Karpas-422 (cell line): ENCODE results near the gene PCDHGA3. TPM values are rescaled to one million over a fixed set of nuclear protein-coding genes. Genes with fewer than 3 reads are reported as not detected.
A peak's percentile ranks its signal among the peaks of the same experiment; 100 is the strongest.
"Not testable (repeated sequence)": the region's sequence is repeated elsewhere in the genome, so short reads cannot be mapped to it uniquely, and the experiment has no call there.

Source experiments
- DNase-seq: peaks from one replicate; pipeline ENCODE4 v3.0.0-alpha.2; 2015
- H2AFZ ChIP-seq: fragments of 200-600 bp; sonication (generic); 2 replicates; pipeline ENCODE4 v1.6.1; 2014; ENCODE audit warnings: antibody characterized with exemption, low read length, mixed read lengths
- H3K27ac ChIP-seq: fragments of 200-600 bp; sonication (generic); 2 replicates; pipeline ENCODE4 v1.5.1; 2014; ENCODE audit warnings: mild to moderate bottlenecking, low read length, moderate library complexity
- H3K27me3 ChIP-seq: fragments of 200-600 bp; sonication (generic); 2 replicates; pipeline ENCODE4 v1.6.1; 2014; ENCODE audit warnings: low read length, mixed read lengths
- H3K36me3 ChIP-seq: fragments of 200-600 bp; sonication (generic); 2 replicates; pipeline ENCODE4 v1.6.1; 2014; ENCODE audit warnings: low read length, mixed read lengths; ENCODE audit not compliant: insufficient read depth
- H3K4me1 ChIP-seq: fragments of 200-600 bp; sonication (generic); 2 replicates; pipeline ENCODE4 v1.6.1; 2014; ENCODE audit warnings: mild to moderate bottlenecking, low read length, mixed read lengths
- H3K4me2 ChIP-seq: fragments of 200-600 bp; sonication (generic); 2 replicates; pipeline ENCODE4 v1.6.1; 2014; ENCODE audit warnings: low read length, low read depth, mild to moderate bottlenecking; ENCODE audit not compliant: poor library complexity, severe bottlenecking
- H3K4me3 ChIP-seq: fragments of 200-600 bp; sonication (generic); 2 replicates; pipeline ENCODE4 v1.5.1; 2014; ENCODE audit warnings: mild to moderate bottlenecking, antibody characterized with exemption, low read length, mixed read lengths
- H3K79me2 ChIP-seq: fragments of 200-600 bp; sonication (generic); 2 replicates; pipeline ENCODE4 v1.6.1; 2014; ENCODE audit warnings: mild to moderate bottlenecking, low read length, mixed read lengths
- H3K9ac ChIP-seq: fragments of 200-600 bp; sonication (generic); 2 replicates; pipeline ENCODE4 v1.6.0; 2014; ENCODE audit warnings: low read length
- H3K9me2 ChIP-seq: fragments of 200-600 bp; sonication (generic), shearing (Covaris generic); replicated peaks from 2 replicates; pipeline ENCODE4 v1.6.0; 2014; ENCODE audit warnings: mild to moderate bottlenecking, low read length, moderate library complexity; ENCODE audit not compliant: insufficient read depth
- H3K9me3 ChIP-seq: fragments of 300-700, 200-600 bp; sonication (generic); 2 replicates; pipeline ENCODE4 v1.6.1; 2014; ENCODE audit warnings: low read length, mixed read lengths
- H4K20me1 ChIP-seq: fragments of 200-600 bp; sonication (generic); 2 replicates; pipeline ENCODE4 v1.6.1; 2014; ENCODE audit warnings: mild to moderate bottlenecking, antibody characterized with exemption, low read length, low read depth; ENCODE audit not compliant: insufficient read depth
- total RNA-seq: library from RNA; depleted of rRNA; stranded (reverse); fragments of >200 nt; shearing (Covaris generic); gene quantifications from 2 replicates; pipeline ENCODE4 v1.2.3, GENCODE V29; 2014; ENCODE audit warnings: low replicate concordance

The PCDHGA3 gene
- total RNA-seq, 1 experiment from 2014 or later, result not detected

- no peaks in the 10 kb centered on the region for H3K27me3 ChIP-seq
- no peak within 1 kb of the TSS for H3K27ac ChIP-seq
- peaks cover 37% of the 10 kb centered on the region for H3K79me2 ChIP-seq
- no peaks in the 10 kb centered on the region for H4K20me1 ChIP-seq
- no peak within 1 kb of the TSS for H3K9ac ChIP-seq
- H3K4me2 ChIP-seq, result no peak within 1 kb of the TSS
- H3K4me3 ChIP-seq, result peak within 1 kb of the TSS; percentile 18; the same call in 1 of the 2 replicates
- no peaks in the 10 kb centered on the region for H3K4me1 ChIP-seq
- H3K9me2 ChIP-seq, result no peaks in the 10 kb centered on the region
- peaks cover 63% of the 10 kb centered on the region for H3K36me3 ChIP-seq
- peaks cover 39% of the 10 kb centered on the region for H3K9me3 ChIP-seq
- no peak for DNase-seq
- no peak within 1 kb of the TSS for H2AFZ ChIP-seq
These were observed 39.1 kb downstream of the PCDHGA3 start, which contains the start of gene PCDHGA7 for GRCh38 chr5:141382469-141383294. PCDHGA7 (plus strand) TSS chr5:141382742; CDS start chr5:141382900, 158 bp downstream.

GRCh38 chr5:141383345-141383744 lies 39.7 kb downstream of the PCDHGA3 start:
- H3K27me3 ChIP-seq, result no peaks in the 10 kb centered on the region
- H2AFZ ChIP-seq, result no peak overlapping the region
- DNase-seq, result no peak
- peaks cover 62% of the 10 kb centered on the region for H3K36me3 ChIP-seq
- H3K9me3 ChIP-seq, result peaks cover 40% of the 10 kb centered on the region
- no peak overlapping the region for H3K4me2 ChIP-seq
- H3K9me2 ChIP-seq, result no peaks in the 10 kb centered on the region
- no peaks in the 10 kb centered on the region for H3K4me1 ChIP-seq
- H3K27ac ChIP-seq, result no peak overlapping the region
- H3K9ac ChIP-seq, result no peak overlapping the region
- no peaks in the 10 kb centered on the region for H4K20me1 ChIP-seq
- peak overlapping the region; percentile 18; the same call in 1 of the 2 replicates for H3K4me3 ChIP-seq
- peaks cover 33% of the 10 kb centered on the region for H3K79me2 ChIP-seq

GRCh38 chr5:141384471-141385267 lies 41.0 kb downstream of the PCDHGA3 start:
- peaks cover 38% of the 10 kb centered on the region for H3K9me3 ChIP-seq
- no peaks in the 10 kb centered on the region for H3K27me3 ChIP-seq

GRCh38 chr5:141387557-141388311 lies 44.1 kb downstream of the PCDHGA3 start, which contains the start of gene PCDHGB4:
PCDHGB4 (plus strand) TSS chr5:141387698; CDS start chr5:141387885, 187 bp downstream.
- not testable (repeated sequence) for DNase-seq

More at GRCh38 chr5:141384471-141385267, 41.0 kb downstream of the PCDHGA3 start:
- no peak overlapping the region for H3K4me3 ChIP-seq
- peaks cover 21% of the 10 kb centered on the region; the same call in 1 of the 2 replicates for H3K79me2 ChIP-seq
- H3K4me2 ChIP-seq, result no peak overlapping the region
- no peak overlapping the region for H3K9ac ChIP-seq
- H3K27ac ChIP-seq, result no peak overlapping the region
- peaks cover 50% of the 10 kb centered on the region for H3K36me3 ChIP-seq
- H2AFZ ChIP-seq, result no peak overlapping the region
- DNase-seq, result no peak
- H3K4me1 ChIP-seq, result no peaks in the 10 kb centered on the region
- no peaks in the 10 kb centered on the region for H4K20me1 ChIP-seq
- H3K9me2 ChIP-seq, result no peaks in the 10 kb centered on the region

GRCh38 chr5:141388661-141389060 lies 45.0 kb downstream of the PCDHGA3 start:
- no peak overlapping the region for H2AFZ ChIP-seq
- H3K4me3 ChIP-seq, result no peak overlapping the region
- no peak overlapping the region for H3K27ac ChIP-seq
- no peaks in the 10 kb centered on the region for H3K9me2 ChIP-seq
- DNase-seq, result no peak
- peaks cover 24% of the 10 kb centered on the region for H3K9me3 ChIP-seq
- no peak overlapping the region for H3K4me2 ChIP-seq
- H4K20me1 ChIP-seq, result no peaks in the 10 kb centered on the region
- H3K27me3 ChIP-seq, result no peaks in the 10 kb centered on the region
- H3K79me2 ChIP-seq, result peaks cover 9% of the 10 kb centered on the region; the same call in 1 of the 2 replicates
- H3K4me1 ChIP-seq, result no peaks in the 10 kb centered on the region
- no peak overlapping the region for H3K9ac ChIP-seq
- H3K36me3 ChIP-seq, result peaks cover 41% of the 10 kb centered on the region

More at GRCh38 chr5:141387557-141388311, 44.1 kb downstream of the PCDHGA3 start, which contains the start of gene PCDHGB4:
- peaks cover 26% of the 10 kb centered on the region for H3K9me3 ChIP-seq
- H3K4me1 ChIP-seq, H2AFZ ChIP-seq, H3K4me3 ChIP-seq, H4K20me1 ChIP-seq, H3K9me2 ChIP-seq, H3K27ac ChIP-seq, H3K27me3 ChIP-seq, H3K9ac ChIP-seq, H3K4me2 ChIP-seq: not testable (repeated sequence)
- peaks cover 47% of the 10 kb centered on the region for H3K36me3 ChIP-seq
- peaks cover 12% of the 10 kb centered on the region; the same call in 1 of the 2 replicates for H3K79me2 ChIP-seq

- H3K9me2 ChIP-seq, result no peaks in the 10 kb centered on the region
- no peak overlapping the region for H2AFZ ChIP-seq
- no peak overlapping the region for H3K27ac ChIP-seq
- peaks cover 8% of the 10 kb centered on the region; the same call in 1 of the 2 replicates for H3K79me2 ChIP-seq
- H3K36me3 ChIP-seq, result peaks cover 40% of the 10 kb centered on the region
- no peaks in the 10 kb centered on the region for H3K27me3 ChIP-seq
- no peaks in the 10 kb centered on the region for H3K4me1 ChIP-seq
- H3K4me3 ChIP-seq, result no peak overlapping the region
- peaks cover 23% of the 10 kb centered on the region for H3K9me3 ChIP-seq
- no peaks in the 10 kb centered on the region for H4K20me1 ChIP-seq
- no peak overlapping the region for H3K4me2 ChIP-seq
- H3K9ac ChIP-seq, result no peak overlapping the region
- no peak for DNase-seq
These were observed 45.8 kb downstream of the PCDHGA3 start for GRCh38 chr5:141389153-141390042.
